Vagina (tissue), 2 donors: ENCODE results near the gene RPL7L1.

Experiments used
- POLR2AphosphoS5 ChIP-seq, 2 donors: sonication (generic); formaldehyde crosslinking; IDR thresholded peaks; one replicate each; pipeline ENCODE4 v1.9.0; 2017; ENCODE audit warnings: antibody characterized with exemption in 2 of 2, mild to moderate bottlenecking in 2 of 2, low read depth in 1 of 2; ENCODE audit not compliant: insufficient read depth in 1 of 2
- TF ChIP-seq, protein P1 (sequence below), 3 experiments: fragments of 450-650 bp in 2 of 3; fragments of 200-600 bp in 1 of 3; sonication (generic) in 1 of 3; IDR thresholded peaks; one replicate each; pipeline ENCODE4 v1.5.1; 2017 to 2019; ENCODE audit warnings: antibody characterized with exemption in 3 of 3, mild to moderate bottlenecking in 2 of 3, moderate library complexity in 2 of 3

DNA sequence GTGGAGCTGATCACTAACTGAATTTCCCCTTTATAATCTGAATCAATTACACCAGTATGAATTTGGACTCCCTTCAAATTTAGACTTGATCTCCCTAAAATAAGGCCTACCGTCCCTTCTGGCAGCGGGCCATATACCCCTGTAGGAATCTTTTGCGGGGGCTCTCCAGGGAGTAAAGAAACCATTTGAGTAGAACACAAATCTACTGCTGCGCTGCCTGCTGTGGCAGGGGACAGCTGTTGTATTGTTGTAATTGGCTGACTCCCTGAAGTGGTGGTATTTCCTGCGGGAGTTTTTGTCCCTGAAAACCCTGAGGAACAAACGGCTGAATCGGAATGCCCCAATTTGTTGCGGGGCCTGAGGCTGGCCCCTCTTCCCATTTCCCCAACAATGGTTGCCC, 20.5 kb downstream of the RPL7L1 start:
- TF ChIP-seq, protein P1, sequence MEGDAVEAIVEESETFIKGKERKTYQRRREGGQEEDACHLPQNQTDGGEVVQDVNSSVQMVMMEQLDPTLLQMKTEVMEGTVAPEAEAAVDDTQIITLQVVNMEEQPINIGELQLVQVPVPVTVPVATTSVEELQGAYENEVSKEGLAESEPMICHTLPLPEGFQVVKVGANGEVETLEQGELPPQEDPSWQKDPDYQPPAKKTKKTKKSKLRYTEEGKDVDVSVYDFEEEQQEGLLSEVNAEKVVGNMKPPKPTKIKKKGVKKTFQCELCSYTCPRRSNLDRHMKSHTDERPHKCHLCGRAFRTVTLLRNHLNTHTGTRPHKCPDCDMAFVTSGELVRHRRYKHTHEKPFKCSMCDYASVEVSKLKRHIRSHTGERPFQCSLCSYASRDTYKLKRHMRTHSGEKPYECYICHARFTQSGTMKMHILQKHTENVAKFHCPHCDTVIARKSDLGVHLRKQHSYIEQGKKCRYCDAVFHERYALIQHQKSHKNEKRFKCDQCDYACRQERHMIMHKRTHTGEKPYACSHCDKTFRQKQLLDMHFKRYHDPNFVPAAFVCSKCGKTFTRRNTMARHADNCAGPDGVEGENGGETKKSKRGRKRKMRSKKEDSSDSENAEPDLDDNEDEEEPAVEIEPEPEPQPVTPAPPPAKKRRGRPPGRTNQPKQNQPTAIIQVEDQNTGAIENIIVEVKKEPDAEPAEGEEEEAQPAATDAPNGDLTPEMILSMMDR (IDR thresholded peaks at IDR 0.05): no peak
- no peak for TF ChIP-seq POLR2AphosphoS5 (IDR thresholded peaks at IDR 0.05; ENCODE audit: insufficient read depth in 1 of 2, low read depth in 1 of 2)
